Hepatocyte (in vitro differentiated cells): ENCODE results near the gene PSMD11.

Experiments
- CTCF ChIP-seq: fragments of 200-600 bp; sonication (generic); IDR thresholded peaks from 2 replicates; pipeline ENCODE4 v1.5.1; 2016; ENCODE audit warnings: antibody characterized with exemption, mild to moderate bottlenecking; ENCODE audit not compliant: poor library complexity
- EZH2 ChIP-seq: fragments of 200-600 bp; sonication (generic); IDR thresholded peaks from 2 replicates; pipeline ENCODE4 v1.6.1; 2016; ENCODE audit warnings: antibody characterized with exemption, mild to moderate bottlenecking, borderline replicate concordance
- EZH2phosphoT487 ChIP-seq: fragments of 200-600 bp; sonication (generic); IDR thresholded peaks from one replicate; pipeline ENCODE4 v1.6.1; 2018; ENCODE audit warnings: antibody characterized with exemption, mild to moderate bottlenecking, low read depth, moderate library complexity; ENCODE audit not compliant: unreplicated experiment, severe bottlenecking

- no peak for TF ChIP-seq CTCF
- no peak for TF ChIP-seq EZH2
- TF ChIP-seq EZH2phosphoT487, result no peak
These were observed 75.9 kb downstream of the PSMD11 start for GRCh38 chr17:32520104-32520701.
